ENCODE measurements around the gene TBC1D2.
A peak's percentile ranks its signal among the peaks of the same experiment; 100 is the strongest.

Gene TBC1D2

DNA sequence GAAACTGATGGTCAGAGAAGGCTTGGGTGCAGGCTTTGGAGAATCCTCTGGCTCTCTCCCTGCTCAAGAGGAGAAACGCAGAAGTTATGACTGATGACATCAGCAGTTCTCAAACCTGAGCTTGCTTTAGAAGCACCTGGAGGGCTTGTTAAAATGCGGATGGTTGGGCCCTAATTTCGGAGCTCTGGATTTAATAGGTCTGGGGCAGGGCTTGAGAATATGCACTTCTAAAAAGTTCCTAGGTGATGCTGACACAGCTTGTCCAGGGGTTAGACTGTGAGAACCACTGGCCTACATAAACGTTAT, 26.4 kb downstream of the TBC1D2 start:
- no CpG with 5 or more reads among the region's 4 CpGs for WGBS (ENCODE audit: insufficient coverage, insufficient read length)
- H3K4me1 ChIP-seq (ENCODE audit: control insufficient read depth, insufficient read depth, low read length): no peaks in the 10 kb centered on the region
- no peaks in the 10 kb centered on the region for H3K27me3 ChIP-seq (ENCODE audit: control insufficient read depth, insufficient read depth, low read length)
- DNase-seq (ENCODE audit: low read depth, low spot score): no peak
- H3K27ac ChIP-seq (ENCODE audit: low read length): no peak overlapping the region
- H3K9me3 ChIP-seq (ENCODE audit: control insufficient read depth, insufficient read depth, low read length): no peaks in the 10 kb centered on the region
- peaks cover 5% of the 10 kb centered on the region; the same call in 1 of the 2 replicates for H3K36me3 ChIP-seq (ENCODE audit: control insufficient read depth, insufficient read depth, low read length)
- H3K4me3 ChIP-seq (ENCODE audit: low read length): no peak overlapping the region

DNA sequence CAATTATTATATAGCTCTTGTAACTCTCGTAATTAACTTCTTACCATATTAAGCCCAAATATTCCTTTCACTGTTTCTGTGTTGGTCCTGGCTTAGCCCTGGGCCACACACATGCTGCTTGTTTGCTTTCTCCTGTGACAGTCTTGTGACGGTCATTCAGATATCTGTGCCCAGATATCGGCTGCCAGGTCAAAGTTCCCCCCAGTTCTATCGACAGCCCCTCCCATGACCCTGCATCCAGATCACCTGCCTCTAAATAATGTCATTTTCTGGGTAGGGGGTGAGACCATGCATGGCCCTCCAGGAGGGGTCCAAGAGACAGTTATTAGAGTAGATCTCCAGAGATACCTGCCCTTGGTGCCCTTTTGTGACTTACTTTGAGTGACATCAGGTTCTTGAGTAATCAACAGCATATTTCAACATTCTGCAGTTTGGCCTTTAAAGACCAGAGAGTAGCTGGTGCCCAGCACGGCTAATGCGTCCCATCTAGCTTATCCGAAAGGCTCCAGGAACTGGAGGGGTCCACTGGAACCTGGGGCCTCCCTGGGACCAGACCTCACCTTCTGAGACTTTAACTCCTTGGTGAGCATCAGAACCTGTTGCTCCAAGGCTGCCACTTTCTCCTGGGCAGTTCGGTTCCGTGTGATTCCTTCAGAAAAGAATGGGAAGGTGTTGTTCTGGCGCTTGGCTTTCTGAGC, 26.9 kb downstream of the TBC1D2 start:
- DNase-seq (ENCODE audit: low read depth, low spot score): no peak
- Histone ChIP-seq H3K27ac (ENCODE audit: low read length) (no peak overlapping the region), H3K4me3 (ENCODE audit: low read length) (no peak overlapping the region), H3K4me1 (ENCODE audit: control insufficient read depth, insufficient read depth, low read length) (no peaks in the 10 kb centered on the region), H3K27me3 (ENCODE audit: control insufficient read depth, insufficient read depth, low read length) (no peaks in the 10 kb centered on the region), H3K9me3 (ENCODE audit: control insufficient read depth, insufficient read depth, low read length) (no peaks in the 10 kb centered on the region), H3K36me3 (ENCODE audit: control insufficient read depth, insufficient read depth, low read length) (peaks cover 5% of the 10 kb centered on the region; the same call in 1 of the 2 replicates)
- no CpG with 5 or more reads among the region's 10 CpGs for WGBS (ENCODE audit: insufficient coverage, insufficient read length)

DNA sequence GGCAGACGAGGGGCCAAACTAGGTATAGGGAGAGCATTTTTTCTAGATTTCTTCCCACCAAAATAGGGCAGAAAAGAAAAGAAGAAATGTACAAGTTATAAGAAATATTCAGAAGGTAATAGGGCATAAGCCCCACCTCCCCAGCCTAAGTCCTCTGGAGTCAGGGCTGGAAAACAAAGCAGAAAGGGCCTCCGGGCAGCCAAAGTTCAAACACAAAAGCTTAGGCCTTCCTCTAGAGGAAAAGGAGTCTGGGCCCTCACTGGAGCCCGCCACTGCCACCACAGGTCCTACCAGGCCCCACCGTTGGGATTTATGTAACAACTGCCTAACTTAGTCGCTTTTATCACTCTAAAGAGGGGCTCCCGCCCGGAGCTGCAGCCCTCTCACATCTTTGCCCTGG, 27.6 kb downstream of the TBC1D2 start:
- DNase-seq (ENCODE audit: low read depth, low spot score): no peak
- H3K27me3 ChIP-seq (ENCODE audit: control insufficient read depth, insufficient read depth, low read length): no peaks in the 10 kb centered on the region
- no peak overlapping the region for H3K4me3 ChIP-seq (ENCODE audit: low read length)
- H3K9me3 ChIP-seq (ENCODE audit: control insufficient read depth, insufficient read depth, low read length): no peaks in the 10 kb centered on the region
- peaks cover 2% of the 10 kb centered on the region; the same call in 1 of the 2 replicates for H3K4me1 ChIP-seq (ENCODE audit: control insufficient read depth, insufficient read depth, low read length)
- no peak overlapping the region for H3K27ac ChIP-seq (ENCODE audit: low read length)
- peaks cover 2% of the 10 kb centered on the region; the same call in 1 of the 2 replicates for H3K36me3 ChIP-seq (ENCODE audit: control insufficient read depth, insufficient read depth, low read length)
- no CpG with 5 or more reads among the region's 7 CpGs for WGBS (ENCODE audit: insufficient coverage, insufficient read length)

DNA sequence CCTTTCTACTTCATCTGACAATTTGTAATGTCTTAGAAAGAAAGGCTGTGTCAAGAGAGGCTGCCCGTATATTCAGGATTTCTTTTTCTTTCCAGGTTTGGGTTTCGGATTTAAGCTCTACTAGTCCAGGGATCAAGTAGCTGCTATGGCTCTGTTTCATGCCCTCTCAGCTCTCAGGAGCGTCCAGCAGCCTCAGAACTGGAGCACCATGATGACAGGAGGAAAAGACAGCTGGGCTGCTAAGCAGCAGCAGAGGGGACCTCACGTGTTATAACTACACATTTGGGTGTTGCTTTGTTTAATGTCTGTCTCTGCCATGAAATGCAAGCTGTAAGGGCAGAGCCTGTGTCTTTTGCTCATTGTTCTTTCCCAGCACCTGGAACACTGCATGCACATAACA, 28.5 kb downstream of the TBC1D2 start:
- no CpG with 5 or more reads among the region's 4 CpGs for WGBS (ENCODE audit: insufficient coverage, insufficient read length)
- DNase-seq (ENCODE audit: low read depth, low spot score): no peak
- Histone ChIP-seq H3K27me3 (ENCODE audit: control insufficient read depth, insufficient read depth, low read length) (no peaks in the 10 kb centered on the region), H3K4me3 (ENCODE audit: low read length) (no peak overlapping the region), H3K9me3 (ENCODE audit: control insufficient read depth, insufficient read depth, low read length) (no peaks in the 10 kb centered on the region), H3K4me1 (ENCODE audit: control insufficient read depth, insufficient read depth, low read length) (peaks cover 2% of the 10 kb centered on the region; the same call in 1 of the 2 replicates), H3K36me3 (ENCODE audit: control insufficient read depth, insufficient read depth, low read length) (peaks cover 2% of the 10 kb centered on the region; the same call in 1 of the 2 replicates), H3K27ac (ENCODE audit: low read length) (no peak overlapping the region)

DNA sequence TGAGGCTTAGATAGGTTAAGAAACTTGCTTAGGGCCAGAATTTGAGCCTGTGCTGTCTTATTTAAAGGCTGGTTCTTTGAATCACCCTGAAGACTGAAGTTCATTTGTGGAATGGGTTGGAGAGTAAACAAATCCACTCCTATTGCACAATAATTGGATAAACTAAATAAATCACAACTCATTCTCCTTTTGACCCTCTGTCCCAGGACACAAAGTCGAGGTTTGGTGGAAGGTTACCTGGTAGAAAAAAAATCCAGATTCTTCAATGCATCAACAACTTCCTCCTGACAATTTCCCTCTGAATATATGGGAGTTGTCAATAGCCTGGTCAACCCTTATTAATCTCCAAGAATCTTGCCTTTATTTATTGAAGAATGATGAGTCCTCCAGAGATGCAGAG, 28.9 kb downstream of the TBC1D2 start:
- H3K27ac ChIP-seq (ENCODE audit: low read length): no peak overlapping the region

DNA sequence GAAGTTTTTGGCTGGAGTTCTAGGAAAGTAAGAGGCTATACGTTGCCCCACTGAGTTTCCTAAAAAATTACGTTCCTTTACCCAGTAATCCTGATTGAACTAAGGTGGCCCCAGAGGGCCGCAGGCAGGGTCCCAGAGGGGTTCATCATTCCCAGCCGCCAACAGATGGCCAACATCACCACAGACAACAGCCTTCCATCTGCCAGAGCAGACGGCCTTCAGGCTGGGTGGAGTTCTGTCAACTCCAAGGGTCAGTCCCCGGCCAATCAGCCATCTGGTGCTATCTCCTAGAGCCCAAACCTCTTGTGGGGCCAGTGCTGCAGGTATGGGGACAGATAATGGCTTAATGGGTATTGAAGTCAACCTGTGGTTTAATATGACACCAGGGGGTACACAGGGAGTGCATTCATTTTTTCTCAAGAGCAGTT, 30.4 kb downstream of the TBC1D2 start:
- no peak overlapping the region for H3K27ac ChIP-seq (ENCODE audit: low read length)
- no peaks in the 10 kb centered on the region for H3K27me3 ChIP-seq (ENCODE audit: control insufficient read depth, insufficient read depth, low read length)
- H3K36me3 ChIP-seq (ENCODE audit: control insufficient read depth, insufficient read depth, low read length): peaks cover 2% of the 10 kb centered on the region
- H3K4me3 ChIP-seq (ENCODE audit: low read length): no peak overlapping the region
- DNase-seq (ENCODE audit: low read depth, low spot score): no peak
- no peaks in the 10 kb centered on the region for H3K9me3 ChIP-seq (ENCODE audit: control insufficient read depth, insufficient read depth, low read length)
- no CpG with 5 or more reads among the region's 6 CpGs for WGBS (ENCODE audit: insufficient coverage, insufficient read length)
- peaks cover 2% of the 10 kb centered on the region; the same call in 1 of the 2 replicates for H3K4me1 ChIP-seq (ENCODE audit: control insufficient read depth, insufficient read depth, low read length)

More for the DNA sequence above, 28.9 kb downstream of the TBC1D2 start:
- Histone ChIP-seq H3K27me3 (ENCODE audit: control insufficient read depth, insufficient read depth, low read length) (no peaks in the 10 kb centered on the region), H3K9me3 (ENCODE audit: control insufficient read depth, insufficient read depth, low read length) (no peaks in the 10 kb centered on the region), H3K4me1 (ENCODE audit: control insufficient read depth, insufficient read depth, low read length) (peaks cover 2% of the 10 kb centered on the region; the same call in 1 of the 2 replicates), H3K36me3 (ENCODE audit: control insufficient read depth, insufficient read depth, low read length) (peaks cover 2% of the 10 kb centered on the region; the same call in 1 of the 2 replicates), H3K4me3 (ENCODE audit: low read length) (no peak overlapping the region)
- DNase-seq (ENCODE audit: low read depth, low spot score): no peak
- no CpG with 5 or more reads among the region's 1 CpG for WGBS (ENCODE audit: insufficient coverage, insufficient read length)

DNA sequence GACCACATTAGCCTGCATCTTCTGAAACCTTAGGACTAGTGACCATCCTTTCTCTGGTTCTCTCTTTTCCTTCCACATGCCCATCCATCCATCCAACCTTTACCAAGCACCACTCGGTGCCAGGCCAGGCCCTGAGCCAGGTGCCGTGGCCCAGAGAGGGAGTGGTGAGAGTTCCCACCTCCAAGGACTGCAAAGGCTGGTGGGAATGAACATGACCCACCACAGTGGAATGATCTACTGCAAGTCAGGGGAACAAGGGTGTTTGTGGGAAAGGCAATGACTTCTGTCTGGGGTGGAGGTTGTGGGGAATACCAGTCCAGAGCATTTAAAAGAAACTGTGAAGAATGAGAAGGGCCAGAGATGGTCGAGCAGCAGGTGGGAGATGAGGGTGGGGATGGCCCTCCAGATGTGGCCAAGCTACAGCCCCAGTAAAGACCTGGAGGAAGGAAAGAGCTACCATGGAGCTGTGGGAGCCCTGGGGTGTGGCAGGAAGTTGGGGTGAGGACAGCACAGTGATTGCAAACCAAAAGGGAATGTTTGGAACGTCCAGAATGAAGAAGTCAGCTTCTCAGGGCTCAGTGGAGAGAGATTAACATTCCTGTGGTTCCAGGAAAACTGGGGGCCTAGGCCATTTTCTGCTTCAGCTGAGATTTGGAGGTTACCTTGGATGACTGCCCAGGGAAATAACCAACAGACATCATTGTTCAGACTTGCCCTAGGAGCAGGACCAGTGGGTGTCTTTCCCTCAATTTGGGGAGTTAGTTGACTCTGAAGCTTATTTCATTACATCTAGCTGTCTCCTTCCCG, 32.4 kb downstream of the TBC1D2 start:
- Histone ChIP-seq H3K9me3 (ENCODE audit: control insufficient read depth, insufficient read depth, low read length) (no peaks in the 10 kb centered on the region), H3K4me3 (ENCODE audit: low read length) (no peak overlapping the region), H3K4me1 (ENCODE audit: control insufficient read depth, insufficient read depth, low read length) (peaks cover 8% of the 10 kb centered on the region), H3K36me3 (ENCODE audit: control insufficient read depth, insufficient read depth, low read length) (no peaks in the 10 kb centered on the region; the same call in 1 of the 2 replicates), H3K27me3 (ENCODE audit: control insufficient read depth, insufficient read depth, low read length) (no peaks in the 10 kb centered on the region), H3K27ac (ENCODE audit: low read length) (no peak overlapping the region)
- no CpG with 5 or more reads among the region's 5 CpGs for WGBS (ENCODE audit: insufficient coverage, insufficient read length)
- no peak for DNase-seq (ENCODE audit: low read depth, low spot score)

DNA sequence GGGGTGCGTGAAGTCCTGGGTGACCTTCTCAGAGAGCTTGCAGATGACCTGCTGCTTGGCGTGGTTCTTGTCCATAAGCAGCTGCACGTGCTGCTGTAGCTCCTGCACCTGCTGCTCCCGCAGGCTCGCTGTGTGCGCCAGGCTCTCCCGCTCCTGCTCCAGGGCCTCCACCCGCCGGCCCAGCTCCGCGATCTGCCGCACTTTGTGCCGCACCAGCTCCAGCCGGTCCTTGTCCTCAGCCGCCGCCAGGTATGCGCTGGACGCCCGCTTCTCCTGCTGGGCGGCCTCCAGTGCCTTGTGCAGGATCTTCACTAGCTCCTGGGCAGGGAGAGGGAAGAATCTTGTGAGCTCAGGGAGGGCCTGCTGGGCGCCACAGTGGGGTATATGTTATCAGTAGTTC, 34.5 kb downstream of the TBC1D2 start:
- H3K27ac ChIP-seq (ENCODE audit: low read length): no peak overlapping the region
- H3K27me3 ChIP-seq (ENCODE audit: control insufficient read depth, insufficient read depth, low read length): no peaks in the 10 kb centered on the region
- H3K9me3 ChIP-seq (ENCODE audit: control insufficient read depth, insufficient read depth, low read length): no peaks in the 10 kb centered on the region
- H3K36me3 ChIP-seq (ENCODE audit: control insufficient read depth, insufficient read depth, low read length): peaks cover 2% of the 10 kb centered on the region
- no peak overlapping the region for H3K4me3 ChIP-seq (ENCODE audit: low read length)
- peaks cover 8% of the 10 kb centered on the region for H3K4me1 ChIP-seq (ENCODE audit: control insufficient read depth, insufficient read depth, low read length)
- DNase-seq (ENCODE audit: low read depth, low spot score): no peak
- WGBS (ENCODE audit: insufficient coverage, insufficient read length): no CpG with 5 or more reads among the region's 21 CpGs

DNA sequence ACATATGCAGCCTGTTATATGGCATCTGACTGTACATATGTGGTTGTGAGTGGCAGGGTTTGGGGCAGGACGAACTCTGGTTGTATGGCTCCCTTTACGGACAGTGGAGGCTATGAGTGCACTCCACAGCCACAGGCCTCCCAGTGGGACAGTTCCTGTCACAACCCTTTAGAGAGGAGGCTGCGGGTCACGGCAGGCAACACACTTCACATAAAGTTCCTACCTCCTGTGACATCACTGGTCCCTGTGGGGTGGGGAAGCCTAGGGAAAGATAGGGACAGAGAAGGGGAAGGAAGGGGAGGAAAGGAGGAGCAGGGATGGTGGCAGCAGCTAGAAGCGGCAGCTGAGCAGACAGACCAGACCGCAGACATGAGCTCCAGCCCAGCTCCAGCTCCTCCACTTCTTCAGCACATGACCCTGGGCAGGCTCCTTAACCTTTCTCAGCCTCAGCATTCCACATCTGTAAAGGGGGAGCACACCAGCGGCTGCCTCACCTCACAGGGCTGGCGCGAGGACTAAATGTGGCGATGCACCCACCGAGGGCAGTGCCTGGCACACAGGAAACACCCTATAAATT, 35.6 kb downstream of the TBC1D2 start:
- no peak overlapping the region for H3K4me3 ChIP-seq (ENCODE audit: low read length)
- no CpG with 5 or more reads among the region's 11 CpGs for WGBS (ENCODE audit: insufficient coverage, insufficient read length)
- H3K27ac ChIP-seq (ENCODE audit: low read length): peak overlapping the region; percentile 73
- peaks cover 2% of the 10 kb centered on the region for H3K36me3 ChIP-seq (ENCODE audit: control insufficient read depth, insufficient read depth, low read length)
- no peaks in the 10 kb centered on the region for H3K9me3 ChIP-seq (ENCODE audit: control insufficient read depth, insufficient read depth, low read length)
- no peaks in the 10 kb centered on the region for H3K27me3 ChIP-seq (ENCODE audit: control insufficient read depth, insufficient read depth, low read length)
- DNase-seq (ENCODE audit: low read depth, low spot score): no peak
- peaks cover 8% of the 10 kb centered on the region for H3K4me1 ChIP-seq (ENCODE audit: control insufficient read depth, insufficient read depth, low read length)

DNA sequence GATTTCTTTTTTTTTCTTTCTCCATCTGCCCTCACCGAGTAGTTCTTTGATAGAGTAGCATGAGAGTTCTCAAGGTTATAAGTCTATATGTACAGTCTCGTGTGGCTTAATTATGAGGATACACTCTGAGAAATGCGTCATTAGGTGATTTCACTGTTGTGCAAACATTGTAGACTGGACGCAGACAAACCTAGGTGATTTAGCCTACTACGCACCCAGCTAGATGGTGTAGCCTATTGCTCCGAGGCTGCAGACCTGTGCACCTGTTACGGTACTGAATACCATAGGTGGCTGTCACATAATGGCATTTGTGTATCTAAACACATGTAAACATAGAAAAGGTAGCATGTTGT, 36.1 kb downstream of the TBC1D2 start:
- no peak for DNase-seq (ENCODE audit: low read depth, low spot score)
- peaks cover 2% of the 10 kb centered on the region for H3K36me3 ChIP-seq (ENCODE audit: control insufficient read depth, insufficient read depth, low read length)
- H3K27me3 ChIP-seq (ENCODE audit: control insufficient read depth, insufficient read depth, low read length): no peaks in the 10 kb centered on the region
- peaks cover 8% of the 10 kb centered on the region for H3K4me1 ChIP-seq (ENCODE audit: control insufficient read depth, insufficient read depth, low read length)
- H3K4me3 ChIP-seq (ENCODE audit: low read length): no peak overlapping the region
- no peaks in the 10 kb centered on the region for H3K9me3 ChIP-seq (ENCODE audit: control insufficient read depth, insufficient read depth, low read length)
- peak overlapping the region; percentile 73 for H3K27ac ChIP-seq (ENCODE audit: low read length)
- no CpG with 5 or more reads among the region's 7 CpGs for WGBS (ENCODE audit: insufficient coverage, insufficient read length)

Measured in iPS DF 6.9 (cell line).